Peyer's patch (tissue), 4 donors: ENCODE data around the gene BSG.

Source experiments
- CTCF ChIP-seq, 6 experiments: fragments of 450-650 bp in 4 of 6; fragments of 200-600 bp in 2 of 6; sonication (generic) in 1 of 6; IDR thresholded peaks; one replicate each; pipeline ENCODE4 v1.5.1; 2017 to 2019; ENCODE audit warnings: antibody characterized with exemption in 6 of 6, mild to moderate bottlenecking in 3 of 6, moderate library complexity in 1 of 6
- POLR2A ChIP-seq, 2 donors: fragments of 450-650 bp; IDR thresholded peaks; one replicate each; pipeline ENCODE4 v1.5.1; 2017; ENCODE audit warnings: antibody characterized with exemption in 2 of 2, mild to moderate bottlenecking in 2 of 2, moderate library complexity in 2 of 2

- TF ChIP-seq POLR2A (IDR thresholded peaks at IDR 0.05) (no peak), CTCF (IDR thresholded peaks at IDR 0.05) (no peak)
Observed at GRCh38 chr19:616062-616700, 43.8 kb downstream of the BSG start.
